Stimulated activated CD8-positive, alpha-beta memory T cell treated with anti-CD3 and anti-CD28 coated beads, Interleukin-12 subunit alpha, Interleukin-12 subunit beta, amount 100 ng/mL, for 24 hours (primary cell): Measurements from ENCODE around the gene KLC1.

Source experiments
- DNase-seq: peaks from one replicate; pipeline ENCODE4 v3.0.0-alpha.2; 2020; ENCODE audit errors: extremely low read depth

KLC1 gene

DNA sequence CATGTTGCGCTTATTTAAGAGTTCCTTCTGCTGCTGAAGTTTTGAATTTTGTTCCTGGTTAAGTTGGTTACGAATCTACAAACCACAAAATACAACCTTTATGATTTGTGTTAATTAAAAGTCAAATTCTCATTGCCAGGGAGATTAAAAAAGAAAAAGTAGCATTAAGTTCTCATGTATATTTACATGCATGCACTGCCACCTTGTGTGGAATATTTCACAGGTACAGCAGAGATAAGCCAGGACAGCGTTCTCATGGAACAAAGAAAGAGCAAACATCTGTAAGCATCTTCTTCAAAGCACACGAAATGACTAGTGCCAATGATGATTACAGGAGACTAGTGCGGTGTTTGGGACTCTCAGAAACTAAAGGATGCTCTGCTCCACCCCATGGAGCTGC lies 120.8 kb downstream of the KLC1 start:
- no peak for DNase-seq
